GM18858 (cell line): ENCODE data around the gene KRR1.

Experiments
- ATAC-seq: cut with Tn5 transposase; IDR thresholded peaks from one replicate; pipeline ENCODE4 v1.9.1; 2021; ENCODE audit not compliant: unreplicated experiment

The KRR1 gene

DNA sequence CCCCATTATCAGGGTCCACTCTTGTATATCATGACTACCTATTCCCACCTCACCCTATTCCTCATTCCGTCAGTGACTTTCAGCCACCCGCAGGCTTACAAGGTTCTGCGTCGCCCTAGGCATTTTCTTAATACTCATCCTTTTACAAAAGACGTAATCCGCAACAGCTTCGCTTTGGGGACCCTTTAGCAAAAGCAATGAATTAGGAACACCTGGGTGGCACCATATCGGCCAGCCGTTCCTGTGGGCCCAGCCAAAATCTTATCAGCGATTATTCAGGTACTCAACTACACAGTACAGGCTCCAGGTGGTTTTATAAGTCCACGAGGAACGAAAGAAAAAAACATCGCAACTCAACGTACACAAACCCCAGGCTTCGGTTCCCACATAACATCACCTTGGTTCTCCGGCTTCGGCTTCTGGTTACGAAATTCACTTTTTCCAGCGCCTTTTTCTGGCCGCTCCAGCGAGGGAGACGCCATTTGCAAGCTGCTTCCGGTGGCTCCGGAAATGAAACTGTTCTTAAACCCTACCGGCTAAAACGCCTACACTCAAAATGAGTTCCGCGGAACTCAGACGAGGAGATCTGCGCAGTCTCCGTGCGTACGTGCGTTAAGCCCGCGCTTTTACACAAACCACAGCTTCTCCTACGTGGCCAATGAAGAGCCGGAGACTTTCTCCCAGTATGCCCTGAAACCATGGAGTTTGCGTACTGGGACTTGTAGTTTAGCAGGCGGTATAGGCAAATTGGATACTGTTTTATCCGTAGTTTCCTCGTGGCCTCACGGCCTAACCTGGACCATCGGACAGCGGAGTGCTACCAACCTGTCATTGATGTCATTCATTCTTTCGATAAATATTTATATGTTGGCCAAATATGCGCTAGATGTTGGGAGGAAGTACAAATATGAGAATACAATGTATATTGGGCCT, at the start of gene KRR1:
Gene KRR1, minus strand, starts transcription at position 494 of the 933 bp plus-strand sequence. Its CDS starts 12 bp downstream, at position 482.
- peak; percentile 92 for ATAC-seq

DNA sequence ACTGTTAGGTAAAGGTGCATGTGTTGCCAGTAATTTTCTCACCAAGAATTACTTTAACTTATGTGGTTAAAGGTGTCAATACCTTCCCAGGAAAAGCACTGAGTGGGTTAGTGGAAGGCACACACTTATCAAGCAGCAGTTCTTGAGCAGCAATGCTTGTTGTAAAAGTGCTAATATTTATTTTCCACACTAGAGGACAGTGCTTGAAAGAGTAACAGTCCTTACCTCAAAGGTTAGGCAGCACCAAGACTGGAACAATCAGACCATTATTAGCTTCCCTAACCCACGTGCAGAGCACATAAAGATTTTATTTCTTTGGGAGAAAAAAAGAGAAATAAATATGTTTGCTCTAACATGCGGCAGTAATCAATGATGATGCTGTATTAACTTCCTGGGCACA, 48.8 kb upstream of the KRR1 start:
- ATAC-seq, result no peak

DNA sequence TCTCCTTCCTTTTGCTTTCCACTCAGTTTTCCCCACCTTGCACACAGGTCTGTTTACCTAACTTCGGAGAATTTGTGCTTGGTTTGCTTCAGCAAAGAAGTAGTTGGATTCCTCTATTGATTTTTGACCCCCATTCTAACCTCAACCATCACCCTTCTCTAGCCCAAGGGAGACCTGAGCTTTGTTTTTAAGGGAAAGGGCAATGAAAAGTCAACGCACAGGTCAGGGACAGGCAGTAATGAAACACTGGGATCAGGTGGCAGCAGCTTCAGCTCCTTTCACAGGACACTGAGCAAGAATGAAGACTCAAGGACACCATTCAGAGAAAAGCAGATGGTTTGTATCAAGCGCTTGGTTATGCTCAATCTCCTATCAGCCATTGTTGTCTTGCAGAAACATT, 46.9 kb upstream of the KRR1 start:
- ATAC-seq, result no peak

DNA sequence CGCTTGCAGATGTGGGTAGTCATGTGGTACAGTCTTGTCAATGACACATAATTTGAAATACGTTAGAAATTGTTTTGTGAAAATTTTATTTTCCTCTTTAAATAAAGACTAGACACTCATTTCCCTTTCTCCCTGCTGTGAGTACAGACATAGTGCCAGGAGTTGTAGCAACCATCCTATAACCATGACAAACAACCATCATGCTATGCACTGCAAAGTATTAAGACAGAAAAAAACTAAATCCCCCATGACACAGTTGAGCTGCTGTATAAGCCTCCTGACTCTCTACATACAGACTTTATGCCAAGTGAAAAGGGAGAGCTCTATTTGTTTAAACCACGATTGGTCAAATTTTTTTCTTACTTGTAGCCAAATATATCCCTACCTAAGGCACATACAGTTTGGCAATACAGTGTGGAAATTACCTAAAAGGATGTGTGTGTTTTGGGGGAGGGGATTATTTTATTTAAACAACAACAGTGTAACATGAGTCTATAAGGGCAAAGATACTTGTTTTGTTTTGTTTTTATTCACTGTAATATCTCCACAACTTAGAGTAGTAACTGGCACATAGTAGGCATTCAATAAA, 45.0 kb upstream of the KRR1 start:
- no peak for ATAC-seq

DNA sequence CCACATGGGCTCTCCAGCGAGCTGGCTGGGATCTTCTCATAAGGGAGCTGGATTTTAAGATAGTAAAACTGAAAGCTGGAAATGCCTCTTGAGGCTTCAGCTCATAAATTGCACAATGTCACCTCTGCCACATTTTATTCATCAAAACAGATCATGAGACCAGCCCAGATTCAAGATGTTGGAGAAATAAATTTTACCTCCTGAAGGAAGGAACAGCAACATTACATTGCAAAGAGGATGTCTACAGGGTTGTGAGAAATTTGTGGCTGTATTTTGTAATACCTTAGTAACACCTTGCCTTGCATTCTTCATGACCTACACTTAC, 43.1 kb upstream of the KRR1 start:
- ATAC-seq, result no peak

DNA sequence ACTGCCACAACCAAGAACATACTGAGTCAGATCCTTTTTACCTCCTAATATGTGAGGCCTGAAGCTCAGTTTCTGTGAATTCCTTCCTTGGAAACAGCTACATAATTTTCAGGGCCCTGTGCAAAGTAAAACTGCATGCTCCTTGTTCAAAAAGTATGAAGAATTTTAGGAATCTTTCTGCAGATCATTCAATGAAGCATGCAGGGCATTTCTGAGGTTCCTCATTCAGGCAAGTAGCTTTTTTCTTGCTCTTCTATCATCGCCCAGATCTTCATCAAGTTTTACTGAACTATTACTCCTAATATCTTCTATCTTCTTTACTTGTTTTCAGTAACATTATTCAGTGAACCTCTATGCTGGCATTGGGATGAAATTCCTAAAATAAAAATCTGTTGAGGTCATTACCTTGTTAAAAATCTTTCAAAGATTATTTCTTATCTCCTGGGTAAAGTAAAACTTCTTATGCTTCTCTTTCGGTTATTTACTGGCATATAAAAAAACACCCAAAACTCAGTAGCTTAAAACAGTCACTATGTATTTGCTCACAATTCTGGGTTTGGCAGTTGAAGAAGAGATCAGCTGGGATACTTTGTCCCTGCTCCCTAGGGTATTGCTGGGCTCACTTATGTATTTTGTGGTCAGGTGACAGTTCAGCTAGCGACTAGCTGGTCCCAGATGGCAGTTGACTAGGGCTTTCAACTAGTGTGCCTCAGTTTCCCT, 42.6 kb upstream of the KRR1 start:
- no peak for ATAC-seq

DNA sequence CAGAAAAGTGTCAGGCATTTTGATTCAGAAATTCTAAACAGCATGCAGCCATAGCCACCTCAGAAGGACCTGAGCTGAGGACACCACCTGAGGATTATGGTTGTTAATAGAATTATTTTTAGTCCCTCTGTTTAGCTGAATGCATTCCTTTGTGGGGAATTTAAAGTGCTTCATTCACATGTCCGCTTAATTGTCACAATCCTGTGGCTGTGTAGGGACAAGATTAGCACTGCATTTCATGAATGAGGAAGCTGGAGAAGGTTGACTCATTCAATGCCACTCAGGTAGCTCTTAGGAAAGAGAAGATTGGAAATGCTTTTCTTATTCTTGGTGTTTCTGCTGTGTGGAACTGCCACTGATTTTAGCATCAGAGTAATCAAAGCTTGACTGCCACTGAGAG, 42.0 kb upstream of the KRR1 start:
- ATAC-seq, result no peak

DNA sequence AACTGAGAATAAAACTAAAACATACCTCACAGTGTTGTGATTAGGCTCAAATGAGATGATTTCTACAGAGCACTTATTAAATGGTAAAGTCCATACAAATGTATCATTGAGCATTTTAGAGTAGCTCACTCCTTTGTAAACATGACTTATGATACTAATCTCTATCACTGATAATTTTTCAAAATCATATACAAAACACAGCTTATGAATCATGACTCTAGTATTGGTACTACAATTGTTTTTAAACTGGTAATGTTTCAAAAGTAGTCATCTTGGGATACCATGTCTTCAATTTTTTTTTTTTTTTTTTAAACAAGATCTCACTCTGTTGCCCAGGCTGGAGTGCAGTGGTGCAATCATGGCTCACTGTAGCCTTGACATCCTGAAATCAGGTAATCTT, 40.1 kb upstream of the KRR1 start:
- no peak for ATAC-seq

DNA sequence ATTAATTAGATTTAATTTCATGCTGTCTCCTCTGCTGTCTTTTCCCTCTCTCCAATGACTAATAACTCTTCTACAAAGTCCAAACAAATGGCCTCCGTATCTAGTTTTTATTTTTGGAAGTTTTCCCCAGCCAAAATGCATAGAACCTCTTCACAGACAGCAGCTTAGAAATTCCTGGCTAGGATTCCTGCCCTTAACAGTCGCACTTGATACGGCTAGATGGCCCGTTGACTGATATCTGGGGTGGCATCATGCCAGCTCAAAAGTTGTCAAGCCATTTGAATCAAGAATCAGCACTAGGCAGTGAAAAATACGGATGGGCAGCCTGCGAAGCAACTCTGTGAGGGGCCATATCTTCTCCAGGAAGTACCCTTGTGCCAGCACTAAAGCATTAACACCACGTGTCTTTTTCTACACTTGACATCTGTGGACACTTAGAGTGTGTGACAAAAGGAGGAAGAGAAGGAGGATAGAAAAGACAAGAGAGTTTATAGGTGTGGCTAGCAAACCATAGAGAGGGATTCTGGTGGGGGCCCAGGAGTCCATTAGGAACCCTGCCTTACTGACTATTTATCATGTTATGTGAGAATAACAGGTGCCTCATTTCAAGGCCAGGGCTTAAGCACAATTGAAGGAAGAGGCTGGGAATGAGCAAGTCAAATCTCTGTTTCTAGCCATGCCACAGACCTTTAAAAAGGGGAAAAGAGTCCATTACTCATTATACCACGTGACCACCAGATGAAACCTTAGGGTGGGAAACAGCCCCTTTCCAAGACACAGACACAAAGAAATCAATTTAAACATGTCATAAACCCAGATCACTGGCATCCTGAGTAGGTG, 39.2 kb upstream of the KRR1 start:
- ATAC-seq, result no peak

DNA sequence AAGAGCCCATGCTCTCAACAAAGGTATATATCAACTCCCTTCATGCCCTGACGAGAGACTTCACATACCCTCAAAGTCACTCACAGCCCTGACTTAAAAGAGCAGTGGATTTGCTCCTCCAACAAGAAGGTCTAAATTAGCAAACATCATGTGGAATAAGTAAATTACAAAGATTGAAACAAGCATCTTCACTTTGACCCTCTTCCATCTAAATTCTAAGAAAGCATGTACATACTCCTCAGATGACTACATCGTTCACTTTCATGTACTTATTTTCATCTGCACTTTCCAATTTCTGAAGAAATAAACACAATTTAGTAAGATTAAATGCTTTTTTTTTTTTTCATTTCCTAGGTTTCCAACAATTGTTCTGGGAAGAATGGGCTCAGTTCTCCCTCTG, 38.6 kb upstream of the KRR1 start:
- ATAC-seq, result no peak

DNA sequence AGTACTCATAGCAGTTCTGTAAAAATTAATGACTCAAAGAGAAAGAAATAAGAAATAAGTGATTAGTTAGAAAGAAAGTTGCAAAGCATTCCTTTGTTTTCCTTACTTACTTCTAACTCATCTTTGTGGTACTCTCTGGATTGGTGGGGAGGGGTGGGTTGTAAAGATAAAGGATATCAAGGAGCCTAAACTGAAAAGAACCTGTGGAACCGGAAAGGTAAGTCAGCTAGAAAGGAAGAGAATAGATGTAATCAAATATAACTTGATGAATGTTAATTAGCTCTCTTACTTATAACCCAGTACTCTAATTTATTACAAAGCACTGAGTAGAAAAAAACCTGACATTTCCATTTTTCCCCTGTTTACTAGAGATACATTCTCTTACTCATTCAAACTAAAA, 37.5 kb upstream of the KRR1 start:
- ATAC-seq, result no peak

DNA sequence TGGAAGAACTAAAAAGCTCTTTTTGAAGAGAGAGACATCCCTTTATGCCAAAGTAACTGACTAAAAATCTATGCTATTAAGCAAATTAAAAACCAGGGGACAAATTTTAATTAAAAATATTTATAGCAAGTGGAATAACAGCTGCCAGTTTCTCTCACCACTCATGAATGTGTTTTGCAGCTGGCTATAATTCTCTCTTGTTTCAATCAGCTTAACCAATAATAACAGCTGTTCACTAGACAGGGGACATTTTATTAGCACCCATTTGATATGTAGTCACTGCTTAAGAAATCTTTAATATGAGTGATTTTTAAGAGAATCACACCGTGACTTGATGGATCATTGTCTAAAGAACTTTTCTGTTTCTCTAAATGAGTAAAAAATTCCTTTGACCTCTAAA, 34.2 kb upstream of the KRR1 start:
- ATAC-seq, result no peak

DNA sequence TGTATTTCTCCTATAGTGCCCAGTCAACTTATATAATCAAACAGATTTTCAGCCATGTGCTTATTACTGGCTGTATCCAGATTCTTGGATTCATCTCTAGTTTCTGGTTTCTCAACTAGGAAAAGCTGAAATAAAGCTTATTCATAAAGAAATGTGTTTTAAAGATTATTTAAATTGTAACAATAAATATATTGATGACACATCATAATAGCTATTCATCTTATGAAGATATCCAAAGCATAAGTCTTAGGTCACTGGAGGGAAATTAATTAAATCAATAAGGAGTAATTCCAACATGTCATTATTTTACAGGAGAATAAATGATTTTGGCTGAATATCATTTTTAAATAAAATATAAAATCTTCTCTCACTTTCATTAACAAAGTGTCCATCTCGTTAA, 32.1 kb upstream of the KRR1 start:
- ATAC-seq, result no peak

DNA sequence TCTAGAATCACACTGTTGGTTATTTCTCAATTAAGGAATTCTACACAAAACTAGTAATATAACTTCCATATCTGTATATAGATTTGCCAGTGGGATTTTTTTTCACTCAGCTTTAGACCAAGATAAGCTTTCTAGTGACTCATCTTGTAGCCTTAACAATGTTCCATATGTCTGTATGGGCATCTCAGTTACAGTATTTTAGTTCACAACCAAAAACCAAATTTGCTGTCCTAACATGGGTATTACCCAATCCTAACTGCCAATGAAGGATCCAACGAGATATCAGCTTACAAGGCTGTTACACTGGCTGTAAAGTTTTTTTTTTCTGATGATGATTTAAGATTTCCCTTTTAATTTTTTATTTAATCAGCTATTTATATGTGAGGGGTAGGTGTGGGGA, 31.5 kb upstream of the KRR1 start:
- ATAC-seq, result no peak

DNA sequence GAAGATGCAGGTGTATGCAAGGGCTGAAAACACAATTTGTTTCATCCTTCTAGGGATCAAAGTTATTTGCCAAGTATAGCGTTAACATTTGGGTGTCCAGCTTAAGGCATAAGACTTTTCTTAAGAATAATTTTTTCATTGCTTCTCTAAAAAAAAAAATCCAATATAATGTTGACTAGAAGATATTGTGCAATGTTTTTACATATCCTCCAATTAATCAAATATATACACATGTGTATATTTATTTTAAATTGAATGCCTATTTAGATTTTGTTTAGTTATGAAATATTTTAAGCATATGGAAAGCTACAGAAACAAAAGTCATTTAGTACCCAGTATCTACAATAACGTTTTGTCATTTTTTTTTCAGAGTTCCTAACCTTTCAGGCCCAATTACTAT, 28.5 kb upstream of the KRR1 start:
- ATAC-seq, result no peak

DNA sequence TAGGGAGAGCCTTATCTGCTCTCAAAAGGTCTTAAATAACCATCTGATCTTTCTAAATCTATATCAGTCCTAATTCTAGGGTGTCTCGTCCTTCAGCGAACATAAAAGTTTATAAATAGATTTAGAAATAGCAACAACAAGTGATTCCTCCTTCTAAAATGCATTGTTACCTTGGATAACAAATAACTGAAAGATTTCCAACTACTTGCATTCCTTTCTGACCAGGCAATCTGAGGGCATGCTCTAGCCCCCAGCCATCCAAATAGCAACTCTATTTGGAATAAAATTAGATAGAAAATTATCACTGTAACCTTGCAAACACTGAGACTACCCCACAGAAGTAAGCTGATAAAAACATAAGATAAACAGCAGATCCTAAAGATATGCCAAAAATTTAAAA, 21.8 kb upstream of the KRR1 start:
- no peak for ATAC-seq

DNA sequence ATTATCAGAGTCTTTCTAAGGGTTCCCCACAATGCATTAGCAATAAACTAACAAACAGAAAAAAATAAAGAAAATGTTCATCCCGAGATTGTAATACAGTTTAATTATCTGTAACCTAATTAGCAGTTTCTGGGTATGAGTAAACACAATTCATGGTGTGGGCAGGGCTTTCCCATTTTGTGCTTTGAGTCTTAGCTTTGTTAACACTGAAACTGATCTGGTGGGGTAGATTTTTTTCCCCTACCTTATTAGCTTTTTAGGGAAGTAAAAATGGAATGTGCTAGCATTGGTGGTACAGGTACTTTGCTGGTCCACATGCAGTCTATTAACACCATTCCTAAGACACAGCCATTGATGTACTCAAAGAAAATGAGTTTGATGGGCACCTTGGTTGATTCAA, 18.4 kb upstream of the KRR1 start:
- no peak for ATAC-seq

DNA sequence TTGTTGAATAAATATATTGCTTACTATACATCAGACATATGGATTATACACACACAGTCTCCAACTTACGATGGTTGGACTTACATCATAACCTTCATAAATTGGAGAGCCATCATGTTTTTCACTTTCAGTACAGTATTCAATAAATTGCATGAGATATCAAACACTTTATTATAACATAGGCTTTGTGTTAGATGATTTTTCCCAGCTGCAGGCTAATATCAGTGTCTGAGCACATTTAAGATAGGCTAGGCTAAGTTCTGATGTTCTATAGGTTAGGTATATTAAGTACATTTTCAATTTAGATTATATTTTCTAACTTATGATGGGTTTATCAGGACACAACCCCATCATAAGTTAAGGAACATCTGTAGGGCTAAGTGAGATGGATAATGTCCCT, 17.9 kb upstream of the KRR1 start:
- ATAC-seq, result no peak

DNA sequence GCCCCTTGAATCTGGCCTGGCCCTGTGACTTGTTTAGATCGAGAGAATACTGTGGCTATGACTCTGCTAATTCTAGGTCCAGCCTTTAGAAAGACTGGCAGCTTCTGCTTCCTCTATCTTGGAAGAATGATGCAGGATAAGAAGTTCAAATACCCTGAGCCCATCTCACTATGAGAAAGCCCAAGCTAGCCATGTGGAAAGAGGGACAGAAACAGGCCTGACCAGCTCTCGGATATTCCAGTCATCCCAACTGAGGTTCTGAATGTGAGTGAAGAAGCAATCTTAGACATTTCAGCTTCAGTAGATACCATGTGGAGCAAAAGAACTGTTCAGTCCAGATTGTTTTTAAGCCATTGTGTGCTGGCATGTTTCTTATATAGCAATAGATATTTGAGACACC, 17.3 kb upstream of the KRR1 start:
- no peak for ATAC-seq

DNA sequence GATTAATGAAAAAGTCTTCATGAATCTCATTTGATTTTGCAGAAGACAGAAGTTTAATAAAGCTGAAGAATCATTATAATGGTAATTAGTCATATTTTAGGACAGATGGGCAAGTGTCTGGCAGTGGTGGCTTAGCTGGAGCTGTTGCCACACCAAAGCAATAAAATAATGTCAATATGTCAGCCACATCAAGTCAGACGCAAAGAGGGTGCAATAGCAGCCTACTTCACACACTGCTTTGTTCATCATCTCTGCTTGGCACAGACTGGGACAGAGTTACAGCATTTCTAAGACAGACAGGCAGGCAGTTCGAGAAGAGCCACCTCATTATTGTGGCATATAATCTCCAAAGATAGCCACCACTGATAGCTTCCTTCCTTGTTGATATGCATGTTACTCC, 16.9 kb upstream of the KRR1 start:
- no peak for ATAC-seq
